HG02870 (cell line): ENCODE measurements around the gene EWSR1.

Experiments used
- ATAC-seq: cut with Tn5 transposase; IDR thresholded peaks from one replicate; pipeline ENCODE4 v1.9.1; 2021; ENCODE audit warnings: mild to moderate bottlenecking, moderate library complexity; ENCODE audit not compliant: unreplicated experiment

The EWSR1 gene

DNA sequence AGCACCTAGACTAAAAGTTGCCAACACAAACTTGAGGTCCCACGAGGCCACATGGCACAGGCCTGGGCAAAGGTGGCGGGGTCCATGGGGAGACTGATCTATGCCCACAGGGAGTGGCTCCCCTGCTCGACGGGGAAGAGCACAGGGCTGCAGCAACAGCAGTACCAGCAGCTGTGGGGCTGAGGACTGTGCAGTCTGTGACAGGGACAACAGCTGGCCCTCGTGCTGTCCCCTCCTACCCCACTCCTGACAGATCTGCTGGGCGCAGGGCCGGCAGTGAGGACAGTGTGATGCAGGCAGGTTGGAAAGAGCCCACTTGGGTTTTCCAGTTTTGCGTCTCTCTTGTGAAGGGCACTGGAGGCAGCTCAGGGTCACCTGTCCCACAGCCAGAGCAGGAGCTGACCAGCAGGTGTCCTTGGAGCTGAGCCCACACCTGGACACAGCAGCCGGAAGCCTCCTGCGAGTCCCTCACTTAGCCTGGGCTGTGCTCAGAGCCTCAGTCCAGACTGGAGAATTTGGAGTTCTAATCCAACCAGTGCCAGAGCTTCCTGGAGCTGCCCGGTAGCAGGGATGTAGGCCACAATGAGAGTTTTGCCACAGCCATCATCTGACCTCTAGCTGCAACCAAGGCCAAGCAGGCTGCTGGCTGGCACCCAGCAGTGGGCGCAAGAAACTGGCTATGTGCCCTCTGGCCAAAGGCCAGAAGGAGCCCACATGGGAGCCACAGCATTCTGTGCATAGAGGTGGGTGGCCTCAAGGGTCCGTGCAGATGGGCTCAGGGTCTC, 34.8 kb downstream of the EWSR1 start:
- no peak for ATAC-seq

DNA sequence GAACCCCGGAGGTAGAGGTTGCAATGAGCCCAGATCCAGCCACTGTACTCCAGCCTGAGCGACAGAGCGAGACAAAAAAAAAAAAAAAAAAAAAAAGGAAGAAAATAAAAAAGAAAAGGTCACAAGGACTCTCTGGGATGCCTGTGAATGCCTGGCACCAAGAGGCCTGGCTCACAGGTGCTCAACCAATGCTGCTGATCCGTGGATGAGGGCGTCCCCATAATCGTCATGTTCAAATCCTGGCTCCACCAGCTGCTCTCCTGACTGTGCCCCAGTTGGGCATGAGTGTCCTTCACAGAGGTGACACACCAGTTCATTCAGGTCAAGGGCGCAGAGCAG, 37.7 kb downstream of the EWSR1 start:
- ATAC-seq: no peak

DNA sequence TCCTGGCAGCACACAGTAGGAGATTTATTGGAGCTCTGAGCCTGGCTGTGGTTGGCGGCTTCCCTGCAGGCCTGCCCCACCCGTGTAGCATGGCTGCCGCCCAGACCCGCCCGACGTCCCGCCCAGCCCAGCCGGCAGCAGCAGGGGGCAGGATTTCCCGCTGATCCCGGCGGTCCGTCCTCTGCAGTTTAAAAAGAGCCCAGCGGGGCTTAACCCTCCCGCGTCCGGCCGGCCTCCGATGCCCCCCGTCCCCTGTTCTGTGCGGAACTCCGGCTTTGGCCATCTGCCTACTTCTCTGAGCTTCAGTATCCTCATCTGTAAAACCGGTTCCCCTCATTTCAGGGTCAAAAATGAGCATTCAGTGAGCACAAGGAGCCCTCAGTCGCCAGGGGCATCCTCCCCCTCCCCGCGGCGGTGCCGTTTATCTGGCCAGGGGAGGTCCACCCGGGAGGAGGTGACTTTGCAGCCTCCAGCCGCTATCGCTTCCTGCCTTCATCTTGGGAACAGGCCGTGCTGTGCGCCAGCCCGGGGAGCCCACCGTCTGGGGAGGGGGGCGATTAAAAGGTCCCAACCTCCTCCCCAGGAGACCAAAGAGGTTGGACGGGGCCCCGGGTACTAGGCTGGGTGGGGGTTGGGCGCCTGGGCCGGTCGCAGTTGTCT, 38.2 kb downstream of the EWSR1 start, which contains the start of gene GAS2L1:
GAS2L1 (plus strand) TSS at position 476 of the 660 bp plus-strand sequence. CDS start 1,456 bp downstream, outside the sequence.
- no peak for ATAC-seq

DNA sequence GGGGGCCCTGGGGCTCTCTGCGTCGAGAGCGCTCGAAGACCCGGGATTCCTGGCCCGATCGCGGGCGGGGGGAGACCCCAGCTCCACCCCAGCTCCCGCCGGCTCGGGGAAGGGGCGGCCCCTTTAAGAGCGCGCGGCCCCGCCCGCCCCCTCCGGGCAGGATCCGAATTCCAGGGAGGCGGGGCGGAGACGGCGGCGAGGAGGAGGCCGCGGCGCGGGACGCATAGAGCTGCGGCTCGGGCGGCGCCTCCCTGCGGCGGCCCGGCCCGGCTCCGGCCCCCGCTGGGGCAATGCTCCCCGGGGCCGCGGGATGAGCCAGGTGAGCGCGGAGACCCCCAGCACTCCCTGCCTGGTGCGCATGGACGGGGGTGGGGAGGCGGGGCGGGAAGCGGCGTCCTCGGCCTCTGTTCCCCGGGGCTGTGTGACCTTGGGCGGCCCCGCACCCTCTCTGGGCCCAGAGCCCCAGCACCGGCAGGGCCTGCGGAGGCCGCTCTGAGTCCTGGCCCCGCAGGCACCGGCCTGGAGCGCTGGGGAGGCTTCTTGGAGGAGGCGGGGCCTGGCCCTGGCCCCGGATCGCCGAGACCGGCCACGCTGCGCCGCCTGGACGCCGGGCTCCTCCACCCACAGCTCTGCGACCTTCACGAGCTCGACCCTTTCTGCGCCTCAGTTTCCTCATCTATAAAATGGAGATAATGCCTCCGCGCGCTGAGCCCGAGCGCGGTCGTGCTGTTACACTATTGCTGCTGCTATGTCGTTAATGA, 38.9 kb downstream of the EWSR1 start:
- no peak for ATAC-seq

DNA sequence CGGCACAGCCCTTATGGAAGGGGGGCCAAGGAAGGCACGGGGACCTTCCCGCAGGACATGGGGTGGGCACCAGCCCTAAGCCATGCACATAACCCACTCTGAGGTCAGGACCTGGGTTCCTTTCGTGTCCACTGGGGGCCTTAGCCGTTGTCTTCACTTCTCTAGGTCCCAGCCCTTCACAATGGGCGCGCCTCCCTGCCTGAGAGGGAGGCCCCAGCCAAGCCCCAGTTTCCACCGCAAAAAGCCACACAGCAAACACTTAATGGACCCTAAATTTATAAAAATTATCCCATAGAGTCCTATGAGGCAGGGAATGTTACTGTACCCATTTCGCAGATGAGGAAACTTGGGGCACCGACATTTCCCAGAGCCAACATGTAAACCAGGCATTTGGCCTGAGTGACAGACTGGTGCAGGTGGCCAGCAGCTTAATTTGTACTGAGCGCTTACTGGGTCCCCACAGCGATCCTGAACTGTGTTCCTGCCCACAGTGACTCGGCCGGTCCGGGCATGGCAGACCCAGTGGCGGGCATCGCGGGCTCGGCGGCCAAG, 39.6 kb downstream of the EWSR1 start:
- ATAC-seq: no peak

DNA sequence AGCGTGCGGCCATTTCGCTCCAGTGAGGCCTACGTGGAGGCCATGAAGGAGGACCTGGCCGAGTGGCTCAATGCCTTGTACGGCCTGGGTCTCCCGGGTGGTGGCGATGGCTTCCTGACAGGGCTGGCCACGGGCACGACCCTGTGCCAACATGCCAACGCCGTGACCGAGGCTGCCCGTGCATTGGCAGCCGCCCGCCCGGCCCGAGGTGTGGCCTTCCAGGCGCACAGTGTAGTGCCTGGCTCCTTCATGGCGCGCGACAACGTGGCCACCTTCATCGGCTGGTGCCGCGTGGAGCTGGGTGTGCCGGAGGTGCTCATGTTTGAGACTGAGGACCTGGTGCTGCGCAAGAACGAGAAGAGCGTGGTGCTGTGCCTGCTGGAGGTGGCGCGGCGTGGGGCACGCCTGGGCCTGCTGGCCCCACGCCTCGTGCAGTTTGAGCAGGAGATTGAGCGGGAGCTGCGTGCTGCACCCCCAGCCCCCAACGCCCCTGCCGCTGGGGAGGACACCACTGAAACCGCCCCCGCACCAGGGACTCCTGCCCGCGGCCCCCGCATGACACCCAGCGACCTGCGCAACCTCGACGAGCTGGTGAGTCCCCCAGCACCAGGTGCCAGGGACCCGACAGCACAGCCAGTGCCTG, 40.2 kb downstream of the EWSR1 start:
- no peak for ATAC-seq

DNA sequence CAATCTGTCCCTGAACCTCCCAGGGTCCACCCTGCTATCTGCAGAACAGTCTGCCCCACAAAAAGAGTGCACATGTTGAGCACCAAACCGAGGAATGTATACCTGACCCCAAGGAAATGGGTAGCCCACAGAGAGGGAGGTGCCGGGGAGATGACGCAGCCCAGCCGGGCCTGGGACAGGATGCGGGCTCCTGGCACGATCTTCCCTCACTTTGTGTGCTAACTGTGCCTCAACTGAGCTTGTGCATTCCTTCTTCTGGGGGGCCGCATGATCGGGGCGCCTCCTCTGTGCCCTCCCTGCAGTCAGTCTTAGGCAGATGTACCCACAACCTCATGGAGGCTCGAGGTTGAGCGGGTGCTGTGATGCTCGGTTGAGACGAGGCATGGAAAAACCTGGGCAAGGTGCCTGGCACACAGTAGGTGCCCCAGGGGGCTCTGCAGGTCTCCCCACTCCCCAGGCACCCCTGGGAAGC, 40.8 kb downstream of the EWSR1 start:
- no peak for ATAC-seq

DNA sequence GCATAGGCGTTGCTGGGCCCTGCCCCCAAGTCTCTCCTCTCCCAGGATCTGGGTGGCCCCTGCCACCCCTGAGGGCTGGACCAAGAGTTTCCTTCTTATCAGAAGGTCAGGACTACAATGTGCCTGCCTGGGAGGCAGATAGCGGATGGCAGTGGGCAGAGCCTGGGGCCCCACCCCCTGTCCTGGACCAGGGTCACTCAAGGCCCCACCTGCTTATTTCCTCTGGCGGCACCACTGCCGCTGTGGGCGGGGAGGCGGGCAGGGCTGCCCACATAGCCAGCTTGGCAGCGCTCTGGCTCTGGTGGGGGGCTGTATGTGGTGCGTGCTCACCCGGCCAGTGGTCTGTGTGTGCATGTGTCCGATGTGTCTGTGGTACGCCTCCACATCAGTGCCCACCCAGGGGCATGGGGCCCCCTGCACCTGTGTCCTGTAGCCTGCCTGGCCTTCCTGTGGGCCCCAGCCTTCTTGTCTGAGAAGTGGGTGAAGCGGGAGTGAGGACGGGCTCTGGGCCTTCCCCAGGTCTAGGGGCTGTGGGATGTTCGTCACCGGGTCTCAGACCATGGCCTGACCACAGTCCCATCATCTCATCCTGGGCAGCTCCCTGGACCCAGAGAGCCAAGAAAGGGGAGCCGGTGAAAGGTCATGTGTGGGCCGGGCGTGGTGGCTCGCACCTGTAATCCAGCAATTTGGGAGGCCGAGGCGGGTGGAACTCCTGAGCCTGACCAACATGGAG, 41.4 kb downstream of the EWSR1 start:
- ATAC-seq: no peak

DNA sequence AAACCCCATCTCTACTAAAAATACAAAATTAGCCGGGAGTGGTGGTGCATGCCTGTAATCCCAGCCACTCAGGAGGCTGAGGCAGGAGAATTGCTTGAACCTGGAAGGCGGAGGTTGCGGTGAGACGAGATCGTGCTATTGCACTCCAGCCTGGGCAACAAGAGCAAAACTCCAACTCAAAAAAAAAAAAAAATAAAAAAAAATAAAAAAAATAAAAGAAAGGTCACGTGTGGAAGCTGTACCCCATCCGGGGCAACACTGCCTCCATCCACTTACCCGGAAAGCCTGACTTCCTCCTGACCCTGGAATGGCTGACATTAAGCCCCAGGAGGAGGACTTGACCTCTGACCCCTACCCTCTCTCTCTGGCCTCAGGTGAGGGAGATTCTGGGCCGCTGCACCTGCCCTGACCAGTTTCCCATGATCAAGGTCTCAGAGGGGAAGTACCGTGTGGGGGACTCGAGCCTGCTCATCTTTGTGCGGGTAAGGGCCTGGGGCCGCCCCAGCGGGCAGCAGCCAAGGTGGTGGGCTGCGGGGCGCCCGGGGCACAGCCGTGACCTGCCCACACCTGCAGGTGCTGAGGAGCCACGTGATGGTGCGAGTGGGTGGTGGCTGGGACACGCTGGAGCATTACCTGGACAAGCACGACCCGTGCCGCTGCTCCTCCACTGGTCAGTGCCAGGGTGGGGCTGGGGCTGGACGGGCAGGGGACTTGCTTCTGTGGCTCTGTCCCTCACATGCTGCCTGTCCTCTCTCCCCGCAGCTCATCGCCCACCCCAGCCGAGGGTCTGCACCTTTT, 42.2 kb downstream of the EWSR1 start:
- no peak for ATAC-seq

DNA sequence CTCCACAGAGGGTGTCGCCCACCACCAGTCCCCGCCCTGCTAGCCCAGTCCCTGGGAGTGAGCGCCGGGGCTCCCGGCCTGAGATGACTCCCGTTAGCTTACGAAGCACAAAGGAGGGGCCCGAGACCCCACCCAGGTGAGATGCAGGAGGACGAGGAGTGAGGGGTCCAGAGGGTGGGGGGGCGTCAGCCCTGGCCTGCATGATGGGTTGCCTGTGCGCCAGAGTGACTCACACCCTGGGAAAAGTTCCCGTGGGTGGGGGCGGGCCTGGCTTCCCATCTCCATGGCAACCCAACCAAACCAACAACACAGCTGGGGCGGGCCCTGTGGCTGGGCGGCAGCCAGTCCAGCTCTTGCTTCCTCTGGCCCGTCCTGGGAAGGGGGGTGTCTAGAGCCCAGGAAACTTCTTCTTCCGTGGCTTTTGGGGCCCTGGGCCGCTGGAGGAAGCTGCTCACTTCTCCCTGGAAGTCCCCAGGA, 42.8 kb downstream of the EWSR1 start:
- ATAC-seq: no peak

DNA sequence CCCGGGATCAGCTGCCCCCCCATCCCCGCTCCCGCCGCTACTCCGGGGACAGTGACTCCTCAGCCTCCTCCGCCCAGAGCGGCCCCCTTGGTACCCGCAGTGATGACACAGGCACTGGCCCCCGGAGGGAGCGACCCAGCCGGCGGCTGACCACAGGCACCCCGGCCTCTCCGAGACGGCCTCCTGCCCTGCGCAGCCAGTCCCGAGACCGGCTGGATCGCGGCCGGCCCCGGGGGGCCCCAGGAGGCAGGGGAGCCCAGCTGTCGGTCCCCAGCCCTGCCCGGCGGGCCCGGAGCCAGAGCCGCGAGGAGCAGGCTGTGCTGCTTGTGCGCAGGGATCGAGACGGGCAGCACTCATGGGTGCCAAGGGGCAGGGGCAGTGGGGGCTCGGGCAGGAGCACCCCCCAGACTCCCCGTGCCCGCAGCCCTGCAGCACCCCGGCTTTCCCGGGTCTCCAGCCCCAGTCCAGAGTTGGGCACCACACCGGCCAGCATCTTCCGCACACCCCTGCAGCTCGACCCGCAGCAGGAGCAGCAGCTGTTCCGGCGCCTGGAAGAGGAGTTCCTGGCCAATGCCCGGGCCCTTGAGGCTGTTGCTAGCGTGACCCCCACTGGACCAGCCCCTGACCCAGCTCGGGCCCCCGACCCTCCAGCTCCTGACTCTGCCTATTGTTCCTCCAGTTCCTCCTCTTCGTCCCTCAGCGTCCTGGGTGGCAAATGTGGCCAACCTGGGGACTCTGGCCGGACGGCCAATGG, 43.6 kb downstream of the EWSR1 start:
- no peak for ATAC-seq

DNA sequence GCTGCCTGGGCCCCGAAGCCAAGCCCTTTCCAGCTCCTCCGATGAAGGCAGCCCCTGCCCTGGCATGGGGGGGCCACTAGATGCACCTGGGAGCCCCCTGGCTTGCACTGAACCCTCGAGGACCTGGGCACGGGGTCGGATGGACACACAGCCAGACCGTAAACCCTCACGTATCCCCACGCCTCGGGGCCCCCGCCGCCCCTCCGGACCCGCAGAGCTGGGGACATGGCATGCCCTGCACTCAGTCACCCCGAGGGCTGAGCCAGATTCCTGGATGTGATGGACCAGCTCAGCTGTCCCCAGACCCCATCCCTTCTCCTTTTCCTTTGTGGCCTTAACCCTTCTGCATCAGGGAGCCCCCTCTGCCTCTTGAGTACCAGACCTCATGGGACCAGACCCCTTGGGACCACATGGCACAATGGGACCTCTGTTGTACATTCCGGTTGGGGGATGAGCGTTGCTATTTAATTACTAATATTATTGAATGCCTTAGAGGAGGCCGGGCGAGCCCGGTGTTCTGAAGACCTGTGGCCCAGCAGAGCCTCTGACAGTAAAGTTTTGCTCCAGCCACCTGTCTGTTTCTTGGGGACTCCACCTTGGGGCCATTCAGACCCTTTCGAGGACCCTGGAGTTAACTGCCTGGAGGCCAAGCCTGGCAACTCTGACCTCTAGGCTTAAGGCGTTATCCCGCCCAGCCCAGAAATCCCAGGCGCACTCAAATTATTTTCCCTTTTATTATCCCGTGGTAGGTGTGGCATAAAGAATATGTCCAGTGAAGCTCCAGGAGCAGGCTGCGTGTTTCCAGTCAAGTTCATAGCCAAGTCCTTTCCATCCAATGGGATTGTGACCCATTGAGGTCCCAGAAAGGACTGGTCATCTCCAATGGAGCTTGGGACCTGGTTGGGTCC, 44.4 kb downstream of the EWSR1 start:
- ATAC-seq: no peak

DNA sequence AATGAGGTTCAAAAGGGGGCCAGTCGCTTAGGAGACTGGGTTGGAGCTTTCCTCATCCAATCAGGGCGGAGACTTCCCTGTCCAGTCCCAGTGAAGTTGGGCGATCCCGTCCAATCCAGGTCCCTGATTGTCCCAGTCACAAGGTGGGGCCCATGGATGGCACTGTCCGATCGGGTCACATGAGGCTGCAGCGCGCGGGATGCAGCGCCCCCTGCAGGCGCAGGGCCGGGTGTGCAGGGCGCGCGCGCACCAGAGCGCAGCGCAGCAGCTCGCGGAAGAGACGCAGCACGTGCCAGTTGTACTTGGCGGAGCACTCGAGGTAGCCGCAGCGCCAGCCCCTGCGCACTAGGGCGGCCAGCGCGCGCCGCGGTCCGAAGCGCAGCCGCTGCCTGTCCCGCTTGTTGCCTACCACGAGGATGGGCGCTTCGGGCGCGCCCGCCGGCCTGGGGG, 45.1 kb downstream of the EWSR1 start:
- ATAC-seq: no peak

DNA sequence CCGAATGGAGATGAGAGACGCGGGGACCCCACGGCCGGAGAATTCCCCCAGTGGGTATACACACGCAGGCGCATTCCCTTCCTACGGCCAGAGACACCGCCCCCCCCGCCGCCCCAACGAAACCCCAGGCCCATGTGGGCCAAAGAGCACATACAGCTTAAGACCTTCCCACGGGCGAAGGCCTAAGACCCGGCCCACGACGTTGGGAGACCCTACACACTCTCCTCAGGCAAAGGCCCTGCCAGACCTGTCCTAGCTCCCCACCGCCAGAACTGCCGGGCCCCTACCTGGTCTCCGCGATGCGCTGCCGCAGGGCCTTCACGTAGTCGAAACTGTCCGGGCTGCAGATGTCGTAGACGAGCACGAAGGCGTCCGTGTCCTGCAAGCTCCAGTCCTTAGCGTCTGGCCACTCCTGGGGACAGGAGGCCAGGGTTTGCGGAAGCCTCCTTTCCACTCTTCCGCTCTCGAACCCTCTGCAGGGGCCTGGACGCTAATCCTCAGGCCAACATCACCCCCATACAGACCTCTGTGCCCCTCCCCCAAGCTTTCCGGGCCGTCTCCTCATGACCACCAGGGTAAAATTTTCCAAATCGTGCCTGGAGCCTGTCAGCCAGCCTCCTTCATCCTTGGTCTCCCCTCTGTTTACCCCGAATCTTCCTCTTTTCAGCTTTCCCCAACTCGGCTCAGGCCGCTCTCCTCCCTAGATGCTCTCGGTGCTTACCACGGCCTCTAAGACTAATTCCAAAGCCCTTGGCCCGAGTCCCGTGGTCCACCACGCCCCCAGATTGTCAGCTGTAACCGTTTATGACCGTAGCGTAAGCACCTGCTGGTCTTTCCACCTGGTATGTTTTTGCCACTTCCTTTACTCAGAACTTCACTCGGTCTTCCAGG, 45.8 kb downstream of the EWSR1 start:
- ATAC-seq: no peak

DNA sequence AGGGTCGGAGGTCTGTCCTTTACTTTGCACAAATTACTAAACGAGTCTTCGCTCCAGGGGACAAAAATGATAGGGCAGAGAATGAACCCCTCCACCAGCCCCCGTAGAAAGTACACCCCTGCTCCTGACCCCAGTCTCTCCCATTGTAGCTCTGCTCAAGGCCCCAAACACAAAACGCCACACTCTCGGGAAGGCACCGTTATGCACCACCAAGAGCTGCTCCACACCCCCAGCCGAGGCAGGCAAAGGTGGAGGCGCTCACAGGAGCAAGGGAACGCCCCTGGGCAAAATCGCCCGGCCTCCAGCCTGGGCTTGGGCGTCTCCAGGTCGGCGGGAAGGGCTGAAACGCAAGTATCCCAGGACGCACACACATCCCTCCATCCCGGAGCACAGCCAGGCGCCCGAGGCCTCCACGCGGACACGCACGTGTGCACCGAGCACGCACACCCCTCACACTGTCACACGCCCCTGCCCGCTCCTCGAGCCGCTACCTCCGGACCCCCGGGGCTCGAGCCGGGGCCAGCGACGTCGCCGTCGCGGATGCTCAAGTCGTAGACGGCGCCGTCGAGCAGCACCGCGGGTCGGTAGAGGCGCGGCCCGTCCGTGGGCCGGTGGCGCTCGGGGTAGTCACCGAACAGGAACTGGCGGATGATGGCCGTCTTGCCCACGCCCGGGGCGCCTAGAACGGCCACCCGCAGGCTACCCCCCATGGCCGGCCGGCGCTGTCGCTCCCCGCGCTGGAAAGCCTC, 46.6 kb downstream of the EWSR1 start:
- ATAC-seq: no peak
